Measurements from ENCODE around the gene CFAP97D2. TPM values are rescaled to one million over a fixed set of nuclear protein-coding genes. Genes with fewer than 3 reads are reported as not detected.
A peak's percentile ranks its signal among the peaks of the same experiment; 100 is the strongest.
"Not testable (repeated sequence)": the region's sequence is repeated elsewhere in the genome, so short reads cannot be mapped to it uniquely, and the experiment has no call there.

The CFAP97D2 gene
- total RNA-seq, 3 donors from 2014 or later: not detected

DNA sequence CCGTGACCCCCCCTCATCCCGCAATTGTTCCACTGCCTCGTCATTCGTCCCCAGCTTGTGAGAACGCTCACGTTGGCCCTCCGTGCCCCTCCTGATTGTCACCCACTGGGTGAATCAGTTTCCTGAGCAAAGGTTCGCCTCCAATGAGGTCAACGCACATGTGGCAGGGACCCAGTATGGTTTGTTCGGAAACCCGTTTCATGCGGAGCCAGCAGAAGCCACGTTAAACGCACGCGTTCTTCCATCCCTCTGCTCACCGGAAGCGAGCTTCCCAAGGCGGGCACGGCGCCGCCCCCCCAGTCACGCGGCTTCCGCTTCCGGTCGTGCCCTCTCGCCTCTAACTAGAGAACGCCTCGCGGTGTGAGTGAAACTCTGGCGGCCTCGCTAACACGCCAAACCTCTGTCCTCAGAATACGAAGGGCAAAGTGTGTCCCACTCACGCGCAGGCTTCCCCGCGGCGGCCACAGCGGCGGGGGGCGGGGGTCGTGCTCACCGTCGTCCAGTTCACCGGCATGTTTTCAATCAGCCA lies 18.0 kb upstream of the CFAP97D2 start:
- peak in 1 of 2 donors; percentile 33 for ATAC-seq
- H3K4me3 Mint-ChIP-seq: no peak overlapping the region
- peaks cover 86% of the 10 kb centered on the region for H3K4me1 Mint-ChIP-seq (ENCODE audit: low read depth)
- H3K27me3 Mint-ChIP-seq (ENCODE audit: low read depth): peaks cover 2% of the 10 kb centered on the region
- no peaks in the 10 kb centered on the region for H3K9me3 Mint-ChIP-seq
- no peak for DNase-seq
- H3K36me3 Mint-ChIP-seq (ENCODE audit: insufficient read depth): no peaks in the 10 kb centered on the region

DNA sequence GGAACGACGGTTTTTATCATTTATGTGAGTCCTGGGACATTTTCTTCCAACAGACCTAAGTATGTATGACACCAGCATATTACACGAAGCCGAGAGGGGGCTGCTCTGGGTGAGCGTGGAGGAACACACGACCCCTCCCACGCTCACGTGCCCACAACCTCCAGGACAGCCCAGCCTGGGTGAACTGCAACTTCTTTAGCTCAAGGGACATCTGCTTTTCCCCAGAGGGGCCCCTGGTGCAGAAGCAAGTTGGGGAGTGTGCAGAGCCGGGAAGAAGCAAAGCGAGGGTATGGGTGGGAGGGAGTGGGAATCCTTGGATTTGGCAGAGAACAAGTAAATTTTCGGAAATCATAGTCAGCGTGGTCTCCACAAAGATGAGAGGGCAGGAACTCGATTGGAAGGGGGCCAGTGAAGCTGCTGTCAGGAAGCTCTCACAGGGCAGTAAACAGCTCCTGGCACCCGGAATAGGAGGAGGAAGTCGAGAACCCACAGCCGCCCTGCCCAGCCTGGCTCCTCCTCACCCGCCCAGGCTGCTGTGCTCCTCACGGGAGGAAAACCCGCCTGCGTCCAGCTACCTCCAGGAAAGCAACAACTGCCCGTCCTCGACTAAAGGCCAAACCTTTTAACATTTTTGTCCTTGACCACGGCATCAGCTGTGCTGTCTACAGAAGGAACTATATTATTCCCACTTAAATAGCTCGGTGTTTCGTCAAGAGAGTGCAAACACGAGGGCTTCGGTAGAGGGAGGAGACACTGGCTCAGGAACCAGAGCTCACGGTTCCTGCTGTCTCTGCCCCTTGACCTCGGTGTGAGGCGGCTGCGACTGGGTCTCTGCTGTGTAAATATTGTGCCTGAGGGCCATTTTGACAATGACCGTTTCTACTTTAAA lies 17.2 kb upstream of the CFAP97D2 start:
- Mint-ChIP-seq H3K27me3 (ENCODE audit: low read depth) (peaks cover 2% of the 10 kb centered on the region), H3K36me3 (ENCODE audit: insufficient read depth) (no peaks in the 10 kb centered on the region)

DNA sequence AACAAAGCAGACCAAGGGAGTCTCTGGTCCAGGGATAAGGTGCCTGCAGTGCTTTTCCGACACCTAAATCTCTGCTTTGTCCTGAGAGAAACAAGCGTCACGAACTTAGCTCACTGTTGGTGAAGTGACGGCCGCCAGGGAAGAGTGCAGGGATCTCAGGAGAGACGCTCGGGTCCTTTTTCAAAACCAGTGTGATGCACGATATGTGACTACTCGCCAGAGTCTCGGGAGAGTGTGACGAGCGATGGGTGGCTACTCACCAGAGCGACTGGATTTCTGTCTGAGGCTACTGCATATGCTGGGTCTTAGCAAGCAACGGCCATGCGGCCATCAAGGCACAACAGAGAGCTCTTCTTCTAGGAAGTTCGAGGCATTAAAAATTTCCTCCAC lies 16.5 kb upstream of the CFAP97D2 start:
- Mint-ChIP-seq H3K9me3 (no peaks in the 10 kb centered on the region), H3K4me1 (ENCODE audit: low read depth) (peaks cover 87% of the 10 kb centered on the region), H3K4me3 (peak overlapping the region; percentile 72), H3K27me3 (ENCODE audit: low read depth) (peaks cover 2% of the 10 kb centered on the region), H3K36me3 (ENCODE audit: insufficient read depth) (no peaks in the 10 kb centered on the region)
- ATAC-seq: no peak
- DNase-seq: no peak

More for the DNA sequence above, 17.2 kb upstream of the CFAP97D2 start:
- ATAC-seq (peak; percentile 60 to 74), DNase-seq (no peak)
- peaks cover 87% of the 10 kb centered on the region for H3K4me1 Mint-ChIP-seq (ENCODE audit: low read depth)
- H3K9me3 Mint-ChIP-seq: no peaks in the 10 kb centered on the region
- peak overlapping the region; percentile 72 for H3K4me3 Mint-ChIP-seq

DNA sequence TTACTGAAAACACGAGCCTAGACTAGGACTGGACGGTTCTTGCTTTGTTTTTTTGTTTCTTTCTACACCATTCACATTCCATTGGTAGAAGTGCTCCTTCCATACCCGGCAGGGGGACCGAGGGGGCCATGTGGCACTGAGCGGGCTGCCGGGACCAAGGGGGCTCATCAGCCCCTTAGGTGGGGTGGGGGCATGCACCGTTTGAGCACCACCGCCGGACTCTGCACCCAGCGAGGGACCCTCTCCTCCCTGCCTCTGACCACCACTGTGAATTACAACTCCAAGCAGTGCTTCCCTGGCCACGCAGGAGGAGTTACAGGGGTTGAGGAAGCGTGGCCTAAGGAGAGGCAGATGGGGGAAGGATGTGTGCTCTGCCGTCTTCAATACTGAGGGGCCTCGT lies 15.0 kb upstream of the CFAP97D2 start:
- no peaks in the 10 kb centered on the region for H3K9me3 Mint-ChIP-seq
- peaks cover 2% of the 10 kb centered on the region for H3K27me3 Mint-ChIP-seq (ENCODE audit: low read depth)
- DNase-seq (no peak), ATAC-seq (no peak)
- H3K36me3 Mint-ChIP-seq (ENCODE audit: insufficient read depth): no peaks in the 10 kb centered on the region
- peaks cover 84% of the 10 kb centered on the region for H3K4me1 Mint-ChIP-seq (ENCODE audit: low read depth)
- no peak overlapping the region for H3K4me3 Mint-ChIP-seq

DNA sequence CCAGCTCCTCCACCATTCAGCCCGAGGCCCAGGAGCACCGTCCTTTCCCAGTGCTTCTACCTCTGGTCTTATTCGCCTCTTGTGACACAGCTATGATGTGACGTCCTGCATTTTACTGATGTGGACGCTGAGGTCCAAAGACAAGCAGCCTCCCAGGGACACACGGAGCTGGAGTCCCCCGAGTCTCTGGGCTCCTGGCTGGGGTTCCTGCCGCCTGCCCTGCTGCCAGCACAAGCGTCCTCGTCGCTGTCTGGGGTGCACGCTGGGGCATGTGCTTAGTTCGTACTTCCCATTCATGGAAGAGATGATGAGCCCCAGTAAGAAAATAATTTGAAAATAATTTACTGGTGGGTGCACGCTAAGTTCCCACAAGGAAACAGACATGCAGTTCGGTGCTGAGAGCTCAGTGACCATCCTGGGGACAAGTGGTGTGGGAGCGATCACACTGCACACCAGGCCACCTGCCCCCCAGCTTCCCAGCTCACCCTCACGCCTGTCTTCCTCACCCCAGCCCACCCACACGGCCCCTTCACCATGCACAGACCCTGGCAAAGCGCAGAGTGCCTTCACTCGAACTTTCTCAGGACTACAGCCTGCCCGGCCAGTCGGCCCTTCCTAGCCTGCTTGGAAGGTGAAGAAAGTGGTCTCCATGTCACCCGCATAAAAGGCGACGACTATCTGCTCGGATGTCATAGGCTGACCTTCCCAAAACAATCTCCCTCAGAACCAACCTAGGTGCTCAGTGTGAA lies 14.2 kb upstream of the CFAP97D2 start:
- H3K36me3 Mint-ChIP-seq (ENCODE audit: insufficient read depth): no peaks in the 10 kb centered on the region
- no peaks in the 10 kb centered on the region for H3K9me3 Mint-ChIP-seq
- no peak overlapping the region for H3K4me3 Mint-ChIP-seq
- ATAC-seq (no peak), DNase-seq (no peak)
- H3K27me3 Mint-ChIP-seq (ENCODE audit: low read depth): peaks cover 2% of the 10 kb centered on the region
- H3K4me1 Mint-ChIP-seq (ENCODE audit: low read depth): peaks cover 76% of the 10 kb centered on the region

DNA sequence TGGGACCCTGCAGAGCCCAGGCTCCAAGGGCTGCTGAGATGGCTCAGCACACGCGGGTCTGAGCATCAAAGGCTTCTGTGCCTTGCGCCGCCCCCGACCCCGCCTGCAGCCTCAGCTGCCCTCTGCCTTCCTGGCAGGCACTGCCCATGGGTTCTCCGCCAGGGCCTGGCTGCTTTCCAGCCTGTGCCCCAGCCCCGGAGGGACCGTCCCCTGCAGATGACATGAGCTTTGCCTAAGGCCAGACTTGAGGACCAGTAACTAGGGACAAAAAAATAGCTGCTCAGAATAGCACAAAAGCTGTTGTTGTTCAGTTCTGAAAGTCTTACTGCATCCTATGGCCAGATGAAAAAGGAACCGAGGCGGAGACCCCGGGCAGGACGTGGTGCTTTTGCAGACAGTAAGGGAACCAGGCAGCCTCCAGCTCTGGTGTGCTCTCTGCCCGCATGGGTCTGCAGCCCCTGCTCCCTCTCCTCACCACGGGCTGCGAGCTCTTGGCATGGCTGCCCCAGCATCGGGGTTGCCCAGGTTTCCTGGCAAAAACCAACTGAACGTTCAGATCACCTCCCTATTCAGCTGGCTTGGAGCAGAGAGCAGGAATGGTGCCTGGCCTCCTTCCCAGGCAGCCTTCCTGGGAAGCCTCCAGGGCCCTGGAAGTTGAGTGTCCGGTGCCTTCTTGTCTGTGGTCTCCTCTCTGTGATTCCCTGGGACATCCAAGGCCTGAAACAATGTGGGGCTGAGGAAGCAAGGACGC lies 12.5 kb upstream of the CFAP97D2 start:
- peak in 1 of 2 donors; percentile 34 for ATAC-seq
- no peak for DNase-seq
- Mint-ChIP-seq H3K9me3 (no peaks in the 10 kb centered on the region), H3K27me3 (ENCODE audit: low read depth) (no peaks in the 10 kb centered on the region), H3K4me1 (ENCODE audit: low read depth) (peaks cover 59% of the 10 kb centered on the region), H3K4me3 (no peak overlapping the region), H3K36me3 (ENCODE audit: insufficient read depth) (no peaks in the 10 kb centered on the region)

DNA sequence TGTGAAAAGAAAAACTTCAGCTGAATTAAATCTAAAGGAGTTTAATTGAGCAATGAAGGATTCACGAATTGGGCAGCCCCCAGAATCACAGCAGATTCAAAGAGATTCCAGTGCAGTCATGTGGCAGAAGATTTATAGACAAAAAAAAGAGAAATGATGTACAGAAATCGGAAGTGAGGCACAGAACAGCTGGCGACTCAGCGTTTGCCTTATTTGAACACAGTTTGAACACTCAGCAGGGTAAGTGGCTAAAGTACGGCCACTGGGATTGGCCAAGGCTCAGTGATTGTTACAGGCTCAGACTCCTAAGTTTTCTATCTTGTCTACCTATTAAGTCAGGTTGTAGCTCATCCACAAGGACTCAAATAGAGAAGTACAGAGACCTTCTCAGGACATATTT lies 11.6 kb upstream of the CFAP97D2 start:
- Mint-ChIP-seq H3K4me3 (no peak overlapping the region), H3K27me3 (ENCODE audit: low read depth) (no peaks in the 10 kb centered on the region), H3K4me1 (ENCODE audit: low read depth) (peaks cover 50% of the 10 kb centered on the region), H3K9me3 (no peaks in the 10 kb centered on the region), H3K36me3 (ENCODE audit: insufficient read depth) (no peaks in the 10 kb centered on the region)
- DNase-seq (no peak), ATAC-seq (peak in 1 of 2 donors; percentile 57)

DNA sequence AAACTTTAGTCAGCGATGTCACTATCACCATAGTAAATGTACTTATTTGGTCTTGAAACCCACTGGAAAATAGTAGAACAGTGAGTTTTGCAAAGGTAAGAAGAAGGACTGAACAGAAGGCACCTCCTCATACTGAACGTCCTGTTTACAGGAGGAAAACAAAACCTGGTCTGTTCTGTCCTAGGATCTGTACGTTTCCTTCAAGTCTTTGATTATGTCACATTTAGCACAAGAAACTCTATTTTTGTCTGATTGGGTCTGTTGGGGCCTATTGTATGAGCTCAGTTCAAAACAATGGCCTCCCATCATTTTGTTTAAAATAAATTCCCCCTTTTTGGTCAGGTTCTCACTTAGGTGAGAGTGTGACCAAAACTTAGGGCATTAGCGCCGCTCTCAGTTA lies 11.2 kb upstream of the CFAP97D2 start:
- H3K9me3 Mint-ChIP-seq: peaks cover 1% of the 10 kb centered on the region
- peaks cover 46% of the 10 kb centered on the region for H3K4me1 Mint-ChIP-seq (ENCODE audit: low read depth)
- ATAC-seq: no peak
- no peaks in the 10 kb centered on the region for H3K27me3 Mint-ChIP-seq (ENCODE audit: low read depth)
- H3K4me3 Mint-ChIP-seq: no peak overlapping the region
- H3K36me3 Mint-ChIP-seq (ENCODE audit: insufficient read depth): peaks cover under 1% of the 10 kb centered on the region
- no peak for DNase-seq

DNA sequence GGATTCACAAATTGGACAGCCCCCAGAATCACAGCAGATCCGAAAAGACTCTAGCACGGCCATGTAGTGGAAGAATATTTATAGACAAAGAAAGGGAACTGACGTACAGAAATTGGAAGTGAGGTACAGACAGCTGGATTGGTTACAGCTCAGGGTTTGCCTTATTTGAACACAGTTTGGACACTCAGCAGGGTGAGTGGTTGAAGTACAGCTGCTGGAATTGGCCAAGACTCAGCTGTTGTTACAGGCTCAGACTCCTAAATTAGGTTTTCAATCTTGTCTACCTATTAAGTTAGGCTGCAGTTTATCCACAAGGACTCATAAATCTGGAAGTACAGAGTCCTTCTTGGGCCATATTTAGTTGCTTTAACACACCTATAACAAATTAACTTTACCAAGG lies 5.8 kb upstream of the CFAP97D2 start:
- H3K4me1 Mint-ChIP-seq (ENCODE audit: low read depth): peaks cover 33% of the 10 kb centered on the region
- no peak for DNase-seq
- peaks cover 4% of the 10 kb centered on the region for H3K36me3 Mint-ChIP-seq (ENCODE audit: insufficient read depth)
- no peak for ATAC-seq
- no peak overlapping the region for H3K4me3 Mint-ChIP-seq
- peaks cover 5% of the 10 kb centered on the region for H3K9me3 Mint-ChIP-seq
- no peaks in the 10 kb centered on the region for H3K27me3 Mint-ChIP-seq (ENCODE audit: low read depth)

DNA sequence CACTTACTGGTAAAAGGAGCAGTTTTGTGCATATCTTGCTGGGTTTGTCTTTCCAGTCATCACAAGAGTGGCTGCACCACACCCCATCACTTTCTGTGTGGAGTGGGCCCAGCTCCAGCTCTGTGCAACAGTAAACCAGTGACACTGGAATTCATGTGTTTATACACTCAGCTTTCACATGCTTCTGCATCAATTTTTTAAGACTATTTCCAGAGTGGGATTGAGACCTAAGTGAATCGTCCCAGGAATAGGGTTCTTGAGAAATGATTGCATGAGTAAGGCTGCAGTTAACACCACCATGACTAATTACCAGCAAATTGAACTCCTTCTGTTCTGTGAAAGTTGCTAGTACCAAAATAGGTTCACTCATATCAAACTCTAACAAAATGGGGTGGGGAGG lies 5.3 kb upstream of the CFAP97D2 start:
- Mint-ChIP-seq H3K4me1 (ENCODE audit: low read depth) (peaks cover 36% of the 10 kb centered on the region), H3K9me3 (peaks cover 5% of the 10 kb centered on the region), H3K36me3 (ENCODE audit: insufficient read depth) (peaks cover 4% of the 10 kb centered on the region), H3K4me3 (no peak overlapping the region), H3K27me3 (ENCODE audit: low read depth) (no peaks in the 10 kb centered on the region)
- peak; percentile 18 to 35 for ATAC-seq
- no peak for DNase-seq

DNA sequence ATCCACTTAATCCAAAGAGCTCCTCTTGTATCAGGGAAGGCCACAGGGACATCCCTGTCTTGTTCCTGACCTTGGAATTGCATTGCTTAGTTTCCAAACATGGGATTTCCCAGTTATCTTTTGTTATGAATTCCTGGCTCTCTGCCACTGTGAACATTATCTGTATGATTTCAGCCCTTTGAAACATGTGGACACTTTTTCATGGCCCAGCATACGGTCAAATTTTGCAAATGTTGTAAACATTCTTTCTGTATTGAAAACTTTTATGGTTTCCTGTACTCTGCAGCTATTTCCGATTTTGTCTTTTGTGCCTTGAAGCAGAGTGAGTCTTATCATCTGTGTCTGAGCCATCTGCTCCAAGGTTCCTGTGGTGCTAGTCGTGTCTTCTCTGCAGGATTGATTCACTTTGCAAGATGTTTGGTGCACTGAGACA lies 4.5 kb upstream of the CFAP97D2 start:
- peaks cover 5% of the 10 kb centered on the region for H3K9me3 Mint-ChIP-seq
- no peaks in the 10 kb centered on the region for H3K27me3 Mint-ChIP-seq (ENCODE audit: low read depth)
- no peak overlapping the region for H3K4me3 Mint-ChIP-seq
- peaks cover 4% of the 10 kb centered on the region for H3K36me3 Mint-ChIP-seq (ENCODE audit: insufficient read depth)
- DNase-seq: no peak
- peaks cover 37% of the 10 kb centered on the region for H3K4me1 Mint-ChIP-seq (ENCODE audit: low read depth)
- ATAC-seq: no peak

DNA sequence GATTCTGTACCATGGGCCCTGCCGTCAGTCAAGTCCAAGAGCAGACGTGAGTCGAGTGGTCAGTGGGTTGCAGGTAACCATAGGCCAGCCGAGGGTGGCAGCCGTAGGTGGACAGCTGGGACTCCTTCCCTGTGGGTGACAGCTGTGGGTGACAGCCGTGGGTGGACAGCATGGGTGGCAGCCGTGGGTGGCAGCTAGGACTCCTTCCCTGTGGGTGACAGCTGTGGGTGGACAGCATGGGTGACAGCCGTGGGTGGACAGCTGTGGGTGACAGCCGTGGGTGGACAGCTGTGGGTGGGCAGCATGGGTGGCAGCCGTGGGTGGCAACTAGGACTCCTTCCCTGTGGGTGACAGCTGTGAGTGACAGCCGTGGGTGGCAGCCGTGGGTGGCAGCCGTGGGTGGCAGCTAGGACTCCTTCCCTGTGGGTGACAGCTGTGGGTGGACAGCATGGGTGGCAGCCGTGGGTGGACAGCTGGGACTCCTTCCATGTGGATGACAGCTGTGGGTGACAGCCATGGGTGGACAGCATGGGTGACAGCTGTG lies 2.6 kb upstream of the CFAP97D2 start:
- not testable (repeated sequence) for H3K36me3 Mint-ChIP-seq (ENCODE audit: insufficient read depth); H3K4me3 Mint-ChIP-seq; H3K27me3 Mint-ChIP-seq (ENCODE audit: low read depth); DNase-seq; ATAC-seq; H3K9me3 Mint-ChIP-seq
- peaks cover 50% of the 10 kb centered on the region for H3K4me1 Mint-ChIP-seq (ENCODE audit: low read depth)

DNA sequence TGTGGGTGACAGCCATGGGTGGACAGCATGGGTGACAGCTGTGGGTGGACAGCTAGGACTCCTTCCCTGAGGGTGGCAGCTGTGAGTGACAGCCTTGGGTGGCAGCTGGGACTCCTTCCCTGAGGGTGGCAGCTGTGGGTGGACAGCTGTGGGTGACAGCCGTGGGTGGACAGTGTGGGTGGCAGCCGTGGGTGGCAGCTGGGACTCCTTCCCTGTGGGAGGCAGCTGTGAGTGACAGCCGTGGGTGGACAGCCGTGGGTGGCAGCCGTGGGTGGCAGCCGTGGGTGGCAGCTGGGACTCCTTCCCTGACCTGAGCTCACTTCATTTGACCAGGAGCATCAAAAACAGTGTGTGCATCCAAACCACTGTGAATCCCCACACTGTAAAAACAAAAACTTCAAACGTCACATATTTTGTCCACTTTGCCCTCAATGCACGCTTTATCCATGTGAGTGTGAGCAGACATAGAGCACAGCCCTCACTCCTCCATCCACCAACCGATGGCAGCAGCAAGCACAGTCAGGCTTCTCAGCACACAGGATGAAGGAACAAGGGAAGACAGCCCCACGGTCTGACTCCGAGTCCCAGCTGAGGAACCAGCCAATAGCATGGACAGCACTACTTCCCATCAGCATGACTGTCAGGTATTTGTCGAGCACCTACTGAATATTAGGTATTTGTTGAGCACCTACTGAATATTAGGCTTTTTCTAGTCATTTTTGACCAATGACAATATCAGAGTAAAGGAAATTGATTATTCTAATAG lies 1.6 kb upstream of the CFAP97D2 start:
- Mint-ChIP-seq H3K36me3 (ENCODE audit: insufficient read depth) (peaks cover 4% of the 10 kb centered on the region), H3K27me3 (ENCODE audit: low read depth) (no peaks in the 10 kb centered on the region), H3K4me1 (ENCODE audit: low read depth) (peaks cover 50% of the 10 kb centered on the region), H3K4me3 (no peak overlapping the region), H3K9me3 (peaks cover 5% of the 10 kb centered on the region)
- no peak for ATAC-seq
- DNase-seq: no peak
